NB4 (cell line): ENCODE results near the gene MRO.

ENCODE experiments used
- DNase-seq: peaks from one replicate; pipeline ENCODE4 v3.0.0; 2010; ENCODE audit warnings: low read depth
- H3K4me3 ChIP-seq: one replicate; pipeline ENCODE4 v1.5.1; 2011; ENCODE audit warnings: mild to moderate bottlenecking, low read depth, low read length, moderate library complexity
- MYC ChIP-seq: IDR thresholded peaks from 2 replicates; pipeline ENCODE4 v1.6.1; 2011; ENCODE audit warnings: low read depth, low read length
- POLR2A ChIP-seq: IDR thresholded peaks from 2 replicates; pipeline ENCODE4 v1.6.1; 2011; ENCODE audit warnings: mild to moderate bottlenecking; ENCODE audit not compliant: insufficient read length; ENCODE audit errors: extremely low read depth
- TF ChIP-seq, protein P1 (sequence below): IDR thresholded peaks from 2 replicates; pipeline ENCODE4 v1.6.1; 2011; ENCODE audit warnings: low read depth, low read length
- TF ChIP-seq, protein P2 (sequence below): IDR thresholded peaks from one replicate; pipeline ENCODE4 v1.5.1; 2012; ENCODE audit warnings: low read depth, low read length

MRO gene

DNA sequence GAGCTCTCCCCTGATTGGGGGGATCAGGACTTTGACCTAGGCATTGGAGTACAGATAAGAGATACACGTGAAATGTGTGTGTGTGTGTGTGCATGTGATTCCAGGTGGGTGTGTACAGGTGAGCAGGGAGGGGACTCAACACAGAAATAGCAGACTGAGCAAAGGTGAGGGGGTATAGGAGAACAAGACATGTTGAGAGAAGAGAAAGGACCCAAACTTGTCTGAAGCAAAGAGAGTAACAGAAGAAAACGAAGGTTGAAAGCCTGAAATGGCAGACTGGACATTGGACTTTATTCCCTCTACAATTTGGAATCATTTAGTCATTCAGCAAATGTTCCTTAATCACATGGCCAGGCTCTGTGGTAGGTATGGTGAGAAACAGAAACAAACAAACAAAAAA is 23.3 kb downstream of the MRO start:
- no peak for DNase-seq
- TF ChIP-seq, protein P1, sequence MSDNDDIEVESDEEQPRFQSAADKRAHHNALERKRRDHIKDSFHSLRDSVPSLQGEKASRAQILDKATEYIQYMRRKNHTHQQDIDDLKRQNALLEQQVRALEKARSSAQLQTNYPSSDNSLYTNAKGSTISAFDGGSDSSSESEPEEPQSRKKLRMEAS = no peak
- TF ChIP-seq, protein P2, sequence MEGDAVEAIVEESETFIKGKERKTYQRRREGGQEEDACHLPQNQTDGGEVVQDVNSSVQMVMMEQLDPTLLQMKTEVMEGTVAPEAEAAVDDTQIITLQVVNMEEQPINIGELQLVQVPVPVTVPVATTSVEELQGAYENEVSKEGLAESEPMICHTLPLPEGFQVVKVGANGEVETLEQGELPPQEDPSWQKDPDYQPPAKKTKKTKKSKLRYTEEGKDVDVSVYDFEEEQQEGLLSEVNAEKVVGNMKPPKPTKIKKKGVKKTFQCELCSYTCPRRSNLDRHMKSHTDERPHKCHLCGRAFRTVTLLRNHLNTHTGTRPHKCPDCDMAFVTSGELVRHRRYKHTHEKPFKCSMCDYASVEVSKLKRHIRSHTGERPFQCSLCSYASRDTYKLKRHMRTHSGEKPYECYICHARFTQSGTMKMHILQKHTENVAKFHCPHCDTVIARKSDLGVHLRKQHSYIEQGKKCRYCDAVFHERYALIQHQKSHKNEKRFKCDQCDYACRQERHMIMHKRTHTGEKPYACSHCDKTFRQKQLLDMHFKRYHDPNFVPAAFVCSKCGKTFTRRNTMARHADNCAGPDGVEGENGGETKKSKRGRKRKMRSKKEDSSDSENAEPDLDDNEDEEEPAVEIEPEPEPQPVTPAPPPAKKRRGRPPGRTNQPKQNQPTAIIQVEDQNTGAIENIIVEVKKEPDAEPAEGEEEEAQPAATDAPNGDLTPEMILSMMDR = no peak
- no peak for TF ChIP-seq MYC
- TF ChIP-seq POLR2A = no peak
- no peak overlapping the region for H3K4me3 ChIP-seq

DNA sequence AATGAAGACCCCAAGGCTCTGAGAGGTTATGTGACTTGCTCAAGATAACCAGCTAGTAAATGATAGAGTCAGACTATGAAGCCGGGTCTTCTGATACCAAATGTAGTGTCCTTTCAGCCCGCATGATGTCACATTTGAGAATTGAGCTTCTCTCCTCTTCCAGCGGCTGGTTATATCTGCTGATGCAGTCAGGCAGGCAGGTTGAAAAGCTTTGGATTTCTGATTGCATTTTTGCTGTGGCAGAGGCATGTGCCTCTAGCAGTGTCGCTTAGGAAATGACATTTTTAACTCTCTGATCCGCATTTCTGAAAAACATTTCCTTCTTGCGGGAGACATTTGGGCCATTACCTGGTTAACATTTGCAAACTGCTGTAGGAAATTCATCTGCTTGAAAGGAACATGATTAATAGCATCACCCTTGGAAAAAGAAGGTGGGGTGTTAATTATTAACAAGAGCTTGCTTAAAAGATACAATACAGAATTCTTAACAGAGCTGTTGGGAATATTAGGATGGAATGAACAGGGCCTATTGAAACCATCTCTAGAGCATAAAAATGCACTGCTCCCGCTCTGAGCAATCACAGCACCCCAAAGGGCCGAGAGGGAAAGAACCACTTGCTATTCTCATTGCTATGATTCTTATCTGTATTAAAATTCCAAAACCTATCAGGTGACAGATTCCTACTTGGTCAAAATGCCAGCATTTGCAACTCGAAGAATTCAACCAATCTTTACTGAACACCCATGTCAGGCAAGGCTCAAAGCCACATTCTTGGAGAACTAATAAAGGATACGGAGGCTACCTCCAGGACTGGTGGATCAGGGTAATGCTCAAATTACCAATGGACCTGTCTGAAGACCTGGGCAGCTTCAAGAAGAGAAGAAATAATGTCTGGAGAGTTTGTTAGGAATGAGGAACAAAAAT is 25.9 kb downstream of the MRO start:
- no peak for DNase-seq
- no peak overlapping the region for H3K4me3 ChIP-seq
- TF ChIP-seq, protein P2 = no peak
- TF ChIP-seq, protein P1 = no peak
- no peak for TF ChIP-seq POLR2A
- no peak for TF ChIP-seq MYC

DNA sequence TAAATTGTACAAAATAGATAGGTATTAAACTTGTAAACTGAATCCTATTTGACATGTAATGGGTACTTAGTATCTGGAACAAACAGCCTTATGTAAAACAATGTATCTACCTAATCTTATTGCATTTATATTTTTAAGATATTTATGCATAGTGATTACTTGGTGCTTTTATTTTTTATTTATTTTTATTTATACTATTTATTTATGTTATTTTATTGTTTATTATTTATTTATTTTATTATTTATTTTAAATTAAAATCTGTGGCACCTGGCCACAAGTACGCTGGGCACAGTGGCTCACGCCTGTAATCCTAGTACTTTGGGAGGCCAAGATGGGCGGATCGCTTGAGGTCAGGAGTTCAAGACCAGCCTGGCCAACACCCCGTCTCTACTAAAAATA is 26.9 kb downstream of the MRO start:
- no peak for DNase-seq
- H3K4me3 ChIP-seq = no peak overlapping the region
- TF ChIP-seq MYC (no peak), POLR2A (no peak)
- TF ChIP-seq, protein P2 = no peak
- TF ChIP-seq, protein P1 = no peak

DNA sequence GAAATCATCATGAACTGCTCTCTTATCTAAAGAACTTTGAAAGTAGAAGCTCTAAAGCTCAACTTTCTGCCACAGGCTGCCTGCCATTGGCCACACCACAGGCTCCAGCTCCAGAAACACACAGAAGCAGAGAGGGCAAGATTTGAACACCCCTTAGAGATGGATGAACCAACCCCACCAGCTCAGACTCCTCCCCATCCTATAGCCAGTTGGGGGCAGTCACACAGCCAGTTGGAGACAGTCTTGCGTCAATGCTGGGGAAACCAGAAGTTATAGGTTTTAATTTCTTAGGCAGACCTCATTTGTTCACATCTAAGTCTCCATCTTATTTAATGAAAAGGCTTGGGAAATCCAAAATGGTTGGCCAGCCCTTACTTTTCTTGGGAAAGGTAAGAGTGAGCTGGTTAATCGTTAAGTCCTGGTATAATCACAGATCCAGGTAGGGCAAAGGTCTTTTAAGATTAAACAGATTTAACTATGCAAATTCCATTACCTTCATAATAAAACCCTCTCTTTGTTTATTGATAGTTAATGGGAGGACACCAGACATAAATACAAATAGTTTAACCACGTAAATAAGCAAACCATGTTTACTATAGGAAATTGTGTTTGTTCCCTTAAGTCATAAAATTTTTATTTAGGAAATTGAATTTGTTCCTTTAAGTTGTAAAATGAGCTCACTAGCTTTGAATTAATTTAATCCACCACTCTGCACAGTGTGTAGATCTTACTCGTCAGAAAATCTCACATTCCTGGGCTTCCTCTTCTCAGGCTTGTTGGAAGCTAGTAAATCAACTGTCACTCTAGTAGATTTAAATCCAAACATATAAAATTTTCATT is 28.0 kb downstream of the MRO start:
- no peak overlapping the region for H3K4me3 ChIP-seq
- no peak for DNase-seq
- TF ChIP-seq, protein P1 = no peak
- no peak for TF ChIP-seq POLR2A
- TF ChIP-seq MYC = no peak
- TF ChIP-seq, protein P2 = no peak

DNA sequence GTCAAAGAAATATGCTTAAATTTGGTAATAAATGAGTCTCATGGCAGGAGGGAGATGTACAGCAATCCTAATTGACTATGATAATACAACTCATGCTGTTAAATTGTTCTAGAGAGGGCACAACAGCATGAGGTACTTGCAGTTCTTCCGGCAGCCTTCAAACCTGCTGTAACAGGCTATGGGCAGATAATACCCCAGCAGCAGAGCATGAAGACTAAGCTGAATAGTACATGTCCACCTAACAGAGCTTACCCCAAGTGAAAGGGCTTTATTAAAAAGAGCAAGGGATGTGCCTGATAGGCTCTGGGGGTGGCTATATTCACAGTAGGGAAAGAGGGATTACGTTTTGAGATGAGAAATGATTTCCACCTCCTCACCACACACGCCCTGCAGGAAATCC is 28.9 kb downstream of the MRO start:
- H3K4me3 ChIP-seq = no peak overlapping the region
- DNase-seq = no peak
- TF ChIP-seq MYC (no peak), POLR2A (no peak)
- TF ChIP-seq, protein P2 = no peak
- TF ChIP-seq, protein P1 = no peak
